Measurements from ENCODE around the gene RAVER1.
"Not testable (repeated sequence)": the region's sequence is repeated elsewhere in the genome, so short reads cannot be mapped to it uniquely, and the experiment has no call there.

The RAVER1 gene

DNA sequence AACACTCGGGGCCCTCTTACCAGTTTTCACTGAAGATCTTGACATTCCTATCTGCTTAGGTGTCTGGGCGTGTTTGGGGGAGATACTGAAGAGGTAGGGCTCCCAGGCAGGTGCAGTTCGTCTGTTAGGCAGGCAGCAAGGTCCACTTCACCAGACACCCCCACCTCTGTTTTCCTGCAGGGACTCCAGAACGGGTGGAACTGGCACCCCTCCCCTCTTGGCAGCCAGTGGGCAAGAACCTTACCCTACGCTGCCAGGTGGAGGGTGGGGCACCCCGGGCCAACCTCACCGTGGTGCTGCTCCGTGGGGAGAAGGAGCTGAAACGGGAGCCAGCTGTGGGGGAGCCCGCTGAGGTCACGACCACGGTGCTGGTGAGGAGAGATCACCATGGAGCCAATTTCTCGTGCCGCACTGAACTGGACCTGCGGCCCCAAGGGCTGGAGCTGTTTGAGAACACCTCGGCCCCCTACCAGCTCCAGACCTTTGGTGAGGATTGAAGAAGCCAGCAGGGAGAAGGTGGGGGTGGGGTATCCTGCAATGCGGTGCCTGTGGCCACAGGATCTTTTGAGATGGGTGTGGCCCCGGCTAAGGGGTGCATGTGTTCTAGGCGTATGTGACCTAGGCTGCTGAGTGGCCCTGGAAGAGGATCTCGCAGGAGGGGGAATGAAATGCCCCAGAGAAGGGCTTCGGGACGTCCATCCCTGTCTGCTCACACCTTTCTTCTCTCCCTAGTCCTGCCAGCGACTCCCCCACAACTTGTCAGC is 49.8 kb downstream of the RAVER1 start:
- no peak for DNase-seq (ENCODE audit: low read depth)
- no peak overlapping the region for H3K4me3 ChIP-seq (ENCODE audit: control insufficient read depth, low read depth, low read length)
- TF ChIP-seq, protein P1, sequence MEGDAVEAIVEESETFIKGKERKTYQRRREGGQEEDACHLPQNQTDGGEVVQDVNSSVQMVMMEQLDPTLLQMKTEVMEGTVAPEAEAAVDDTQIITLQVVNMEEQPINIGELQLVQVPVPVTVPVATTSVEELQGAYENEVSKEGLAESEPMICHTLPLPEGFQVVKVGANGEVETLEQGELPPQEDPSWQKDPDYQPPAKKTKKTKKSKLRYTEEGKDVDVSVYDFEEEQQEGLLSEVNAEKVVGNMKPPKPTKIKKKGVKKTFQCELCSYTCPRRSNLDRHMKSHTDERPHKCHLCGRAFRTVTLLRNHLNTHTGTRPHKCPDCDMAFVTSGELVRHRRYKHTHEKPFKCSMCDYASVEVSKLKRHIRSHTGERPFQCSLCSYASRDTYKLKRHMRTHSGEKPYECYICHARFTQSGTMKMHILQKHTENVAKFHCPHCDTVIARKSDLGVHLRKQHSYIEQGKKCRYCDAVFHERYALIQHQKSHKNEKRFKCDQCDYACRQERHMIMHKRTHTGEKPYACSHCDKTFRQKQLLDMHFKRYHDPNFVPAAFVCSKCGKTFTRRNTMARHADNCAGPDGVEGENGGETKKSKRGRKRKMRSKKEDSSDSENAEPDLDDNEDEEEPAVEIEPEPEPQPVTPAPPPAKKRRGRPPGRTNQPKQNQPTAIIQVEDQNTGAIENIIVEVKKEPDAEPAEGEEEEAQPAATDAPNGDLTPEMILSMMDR (IDR thresholded peaks at IDR 0.05; ENCODE audit: control insufficient read depth, insufficient read depth, low read depth, low read length, missing control alignments), result no peak

DNA sequence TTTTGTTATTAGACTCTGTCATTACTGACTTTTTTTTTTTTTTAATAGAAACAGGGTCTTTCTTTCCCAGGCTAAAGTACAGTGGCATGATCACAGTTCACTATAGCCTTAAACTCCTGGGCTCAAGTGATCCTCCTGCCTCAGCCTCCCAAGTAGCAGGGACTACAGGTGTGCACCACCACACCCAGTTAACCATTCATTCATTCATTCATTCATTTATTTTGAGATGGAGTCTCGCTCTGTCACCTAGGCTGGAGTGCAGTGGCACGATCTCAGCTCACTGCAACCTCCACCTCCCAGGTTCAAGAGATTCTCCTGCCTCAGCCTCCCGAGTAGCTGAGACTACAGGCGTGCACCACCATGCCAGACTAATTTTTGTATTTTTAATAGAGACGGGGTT is 51.3 kb downstream of the RAVER1 start:
- not testable (repeated sequence) for H3K4me3 ChIP-seq (ENCODE audit: control insufficient read depth, low read depth, low read length); DNase-seq (ENCODE audit: low read depth)

DNA sequence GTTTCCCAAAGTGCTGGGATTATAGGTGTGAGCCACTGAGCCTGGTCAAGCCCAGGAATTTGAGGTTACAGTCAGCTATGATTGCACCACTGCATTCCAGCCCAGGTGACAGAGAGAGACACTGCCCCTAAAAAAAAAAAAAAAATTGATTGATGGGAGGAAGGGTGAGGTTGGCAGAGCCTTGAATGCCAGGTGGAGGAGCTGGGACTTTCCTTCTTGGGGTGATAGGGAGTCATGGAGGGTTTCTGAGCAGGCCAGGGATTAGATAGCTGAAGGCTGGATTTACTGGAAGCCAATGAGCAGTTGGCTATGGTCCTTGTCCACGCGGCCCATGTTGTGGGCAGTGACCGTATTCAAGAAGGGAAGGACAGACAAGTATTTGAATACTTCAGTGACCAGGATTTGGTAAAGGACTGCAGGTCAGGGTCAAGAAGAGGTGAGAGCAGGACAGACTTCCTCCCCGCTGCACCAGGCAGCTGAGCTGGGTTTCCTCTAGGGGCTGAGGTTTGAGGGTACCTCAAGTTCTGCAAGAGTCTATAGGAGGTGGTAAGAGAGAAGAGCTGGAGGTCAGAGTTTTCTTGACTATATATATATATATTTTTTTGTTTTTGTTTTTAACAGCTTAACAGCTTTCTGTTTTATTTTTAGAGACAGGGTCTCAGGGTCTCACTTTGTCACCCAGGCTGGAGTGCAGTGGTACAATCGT is 53.4 kb downstream of the RAVER1 start:
- TF ChIP-seq, protein P1 (IDR thresholded peaks at IDR 0.05; ENCODE audit: control insufficient read depth, insufficient read depth, low read depth, low read length, missing control alignments), result no peak
- no peak for DNase-seq (ENCODE audit: low read depth)
- H3K4me3 ChIP-seq (ENCODE audit: control insufficient read depth, low read depth, low read length), result no peak overlapping the region

DNA sequence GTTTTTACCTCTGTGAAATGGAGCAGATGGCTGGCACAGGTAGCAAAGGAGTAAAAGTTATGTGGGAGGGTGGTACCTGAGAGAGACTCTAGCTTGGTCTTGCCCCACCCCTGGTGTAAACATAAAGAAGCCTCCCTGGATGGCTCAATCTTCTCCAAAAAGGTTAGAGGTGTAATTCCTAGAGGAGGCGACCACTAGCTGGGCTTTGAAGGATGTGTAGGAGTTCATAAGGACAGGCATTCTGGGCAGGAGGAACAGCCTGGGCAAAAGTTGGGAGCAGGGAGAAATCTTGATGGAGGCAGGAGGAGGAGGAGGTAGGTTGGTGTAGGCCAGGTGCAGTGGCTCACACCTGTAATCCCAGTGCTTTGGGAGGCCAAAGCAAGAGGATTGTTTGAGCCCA is 54.4 kb downstream of the RAVER1 start:
- H3K4me3 ChIP-seq (ENCODE audit: control insufficient read depth, low read depth, low read length), result no peak overlapping the region
- TF ChIP-seq, protein P1 (IDR thresholded peaks at IDR 0.05; ENCODE audit: control insufficient read depth, insufficient read depth, low read depth, low read length, missing control alignments), result no peak
- no peak for DNase-seq (ENCODE audit: low read depth)

DNA sequence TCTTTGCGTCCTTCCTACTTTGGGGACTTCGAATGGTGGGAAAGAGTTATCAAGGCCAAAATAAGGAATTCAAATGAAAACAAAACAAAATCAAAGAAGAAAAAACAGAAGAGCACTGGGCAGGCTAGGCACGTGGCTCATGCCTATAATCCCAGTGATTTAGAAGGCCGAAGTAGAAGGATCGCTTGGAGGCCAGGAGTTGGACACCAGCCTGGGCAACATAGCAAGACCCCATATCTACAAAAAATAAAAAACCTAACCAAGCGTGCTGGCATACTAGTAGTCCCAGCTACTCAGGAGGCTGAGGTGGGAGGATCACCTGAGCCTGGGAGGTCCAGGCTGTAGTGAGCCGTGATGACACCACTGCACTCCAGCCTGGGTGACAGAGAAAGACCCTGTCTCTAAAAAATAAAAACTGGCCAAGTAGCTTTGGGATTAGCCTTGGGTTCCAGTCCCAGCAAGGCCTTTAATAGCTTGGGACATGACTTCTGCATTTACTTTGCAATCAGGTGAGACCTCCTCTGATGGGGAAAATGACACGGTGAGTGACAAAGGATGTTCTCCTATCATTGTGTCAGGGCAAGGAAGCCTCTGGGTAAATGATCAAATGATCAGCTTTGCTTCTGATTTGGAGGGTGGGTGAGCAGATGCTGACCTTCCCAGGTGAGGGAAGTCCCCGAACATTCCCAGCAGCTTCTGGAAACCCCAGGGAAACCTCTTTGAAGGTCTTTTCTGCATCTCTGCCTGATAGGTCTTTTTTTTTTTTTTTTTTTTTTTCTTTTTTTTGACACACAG is 55.3 kb downstream of the RAVER1 start:
- TF ChIP-seq, protein P1 (IDR thresholded peaks at IDR 0.05; ENCODE audit: control insufficient read depth, insufficient read depth, low read depth, low read length, missing control alignments), result no peak
- DNase-seq (ENCODE audit: low read depth), result no peak
- no peak overlapping the region for H3K4me3 ChIP-seq (ENCODE audit: control insufficient read depth, low read depth, low read length)

DNA sequence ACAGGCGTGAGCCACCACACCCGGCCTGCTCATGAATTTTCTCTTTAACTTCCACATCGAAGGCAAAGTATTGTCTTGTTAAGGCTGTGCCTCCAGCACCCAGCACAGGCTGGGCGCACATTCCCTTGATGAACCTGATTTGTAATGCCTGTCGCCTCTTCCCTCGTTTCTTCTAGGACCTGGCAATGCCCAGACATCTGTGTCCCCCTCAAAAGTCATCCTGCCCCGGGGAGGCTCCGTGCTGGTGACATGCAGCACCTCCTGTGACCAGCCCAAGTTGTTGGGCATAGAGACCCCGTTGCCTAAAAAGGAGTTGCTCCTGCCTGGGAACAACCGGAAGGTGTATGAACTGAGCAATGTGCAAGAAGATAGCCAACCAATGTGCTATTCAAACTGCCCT is 58.7 kb downstream of the RAVER1 start:
- no peak for DNase-seq (ENCODE audit: low read depth)
- TF ChIP-seq, protein P1 (IDR thresholded peaks at IDR 0.05; ENCODE audit: control insufficient read depth, insufficient read depth, low read depth, low read length, missing control alignments), result no peak
- H3K4me3 ChIP-seq (ENCODE audit: control insufficient read depth, low read depth, low read length), result no peak overlapping the region

Measured in AG09309 (cell line).